Heart left ventricle (tissue), 13 donors: ENCODE measurements around the gene DUSP22.

Source experiments
- POLR2A ChIP-seq, 2 donors: fragments of 450-650 bp; IDR thresholded peaks; one replicate each; pipeline ENCODE4 v1.6.1; 2017; ENCODE audit warnings: antibody characterized with exemption in 2 of 2, mild to moderate bottlenecking in 2 of 2, moderate library complexity in 2 of 2
- TF ChIP-seq, protein P1 (sequence below), 12 donors: fragments of 200-600 bp; sonication (generic) in 4 of 12; IDR thresholded peaks; one replicate each; pipeline versions ENCODE4 v1.5.0 to v1.8.0; 2018 to 2022; ENCODE audit warnings: antibody characterized with exemption in 12 of 12, mild to moderate bottlenecking in 5 of 12
- donor health status: ischemic (EF 13 %, LVEDD 7.1; RV severe dilation, severe dysfunction).
- donor health status: DM: no; HTN: yes; CAD: no.
- donor health status: DM: no; HTN: no; CAD: no.
- donor health status: ischemic (EF 25% LVEDD 6.9; RV normal size, moderate dysfunction).
- donor health status: ischemic (EF 25% LVEDD 5.7; RV mildly dilated, moderate dysfunction).
- donor health status: ischemic (EF 35%, LVEDD 5.7; RV mildly dilated, moderate dysfunction).
- donor health status: nonischemic (EF 11% LVEDD 7.7; RV severe dilation, severe dysfunction).
- donor health status: DM: yes; HTN: yes; CAD: no.
- donor health status: PGD.
- donor health status: ischemic (EF 29% LVEDD 5.4; RV normal size, mild dysfunction).
- donor health status: nonischemic (EF 23%, LVEDD 6.1; RV moderate dilation, normal function).

DNA sequence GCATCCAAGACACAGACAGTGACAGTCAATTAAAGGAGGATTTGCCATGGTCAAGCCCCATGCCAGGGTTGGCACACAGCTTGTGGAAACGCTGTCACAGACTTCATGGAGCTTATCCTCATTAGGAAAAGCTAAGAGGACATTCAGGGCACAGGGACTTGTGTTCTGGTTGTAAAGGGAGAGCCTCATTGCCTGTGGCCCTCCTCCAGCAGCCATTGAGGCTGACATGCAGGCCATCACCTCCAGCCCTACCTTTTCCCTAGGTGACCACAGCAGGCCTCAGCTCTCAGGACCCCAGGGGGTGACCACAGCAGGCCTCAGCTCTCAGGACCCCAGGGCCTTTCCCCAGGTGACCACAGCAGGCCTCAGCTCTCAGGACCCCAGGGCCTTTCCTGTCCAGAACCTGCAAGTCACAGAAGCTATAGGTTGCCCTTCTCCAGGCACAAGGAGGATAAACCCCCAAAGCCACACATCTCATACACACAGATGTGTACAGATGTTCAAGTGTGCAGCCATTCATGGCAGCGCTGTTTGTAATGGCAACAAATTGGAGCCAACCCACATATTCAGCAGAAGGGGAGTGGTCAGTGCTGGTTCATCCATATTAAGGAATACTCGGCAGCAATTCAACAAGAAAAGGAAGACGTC, 26.1 kb downstream of the DUSP22 start:
- TF ChIP-seq, protein P1, sequence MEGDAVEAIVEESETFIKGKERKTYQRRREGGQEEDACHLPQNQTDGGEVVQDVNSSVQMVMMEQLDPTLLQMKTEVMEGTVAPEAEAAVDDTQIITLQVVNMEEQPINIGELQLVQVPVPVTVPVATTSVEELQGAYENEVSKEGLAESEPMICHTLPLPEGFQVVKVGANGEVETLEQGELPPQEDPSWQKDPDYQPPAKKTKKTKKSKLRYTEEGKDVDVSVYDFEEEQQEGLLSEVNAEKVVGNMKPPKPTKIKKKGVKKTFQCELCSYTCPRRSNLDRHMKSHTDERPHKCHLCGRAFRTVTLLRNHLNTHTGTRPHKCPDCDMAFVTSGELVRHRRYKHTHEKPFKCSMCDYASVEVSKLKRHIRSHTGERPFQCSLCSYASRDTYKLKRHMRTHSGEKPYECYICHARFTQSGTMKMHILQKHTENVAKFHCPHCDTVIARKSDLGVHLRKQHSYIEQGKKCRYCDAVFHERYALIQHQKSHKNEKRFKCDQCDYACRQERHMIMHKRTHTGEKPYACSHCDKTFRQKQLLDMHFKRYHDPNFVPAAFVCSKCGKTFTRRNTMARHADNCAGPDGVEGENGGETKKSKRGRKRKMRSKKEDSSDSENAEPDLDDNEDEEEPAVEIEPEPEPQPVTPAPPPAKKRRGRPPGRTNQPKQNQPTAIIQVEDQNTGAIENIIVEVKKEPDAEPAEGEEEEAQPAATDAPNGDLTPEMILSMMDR (IDR thresholded peaks at IDR 0.05): no peak
- TF ChIP-seq POLR2A (IDR thresholded peaks at IDR 0.05): no peak
